Kidney epithelial cell (primary cell): ENCODE results near the gene ENPP3. TPM values are rescaled to one million over a fixed set of nuclear protein-coding genes. Genes with fewer than 3 reads are reported as not detected.

Experiments
- DNase-seq: peaks from one replicate; pipeline ENCODE4 v3.0.0-alpha.2; 2010; ENCODE audit warnings: low read depth
- H3K27me3 ChIP-seq: 2 replicates; pipeline ENCODE4 v1.6.0; 2011; ENCODE audit warnings: low read length; ENCODE audit not compliant: control insufficient read depth, insufficient read depth
- H3K36me3 ChIP-seq: 2 replicates; pipeline ENCODE4 v1.5.1; 2011; ENCODE audit warnings: low read length; ENCODE audit not compliant: control insufficient read depth, insufficient read depth
- H3K4me3 ChIP-seq: 2 replicates; pipeline ENCODE4 v1.5.1; 2011; ENCODE audit warnings: low read depth, mild to moderate bottlenecking, control low read depth, low read length
- CTCF ChIP-seq: IDR thresholded peaks from 2 replicates; pipeline ENCODE4 v1.5.1; 2011; ENCODE audit warnings: mild to moderate bottlenecking, moderate library complexity, low read length, control low read depth, inconsistent platforms; ENCODE audit not compliant: insufficient read depth, poor library complexity, severe bottlenecking
- total RNA-seq: library from RNA; depleted of rRNA; stranded (reverse); fragments of >200 nt; gene quantifications from 2 replicates; pipeline ENCODE4 v1.2.3, GENCODE V29; 2015

ENPP3 gene
- total RNA-seq, 1 donor from 2014 or later: not detected

GRCh38 chr6:131792091-131792496 is 155.0 kb downstream of the ENPP3 start:
- no peak for DNase-seq
- Histone ChIP-seq H3K4me3 (no peak overlapping the region), H3K27me3 (no peaks in the 10 kb centered on the region), H3K36me3 (no peaks in the 10 kb centered on the region)
- no peak for TF ChIP-seq CTCF

GRCh38 chr6:131795366-131795765 is 158.3 kb downstream of the ENPP3 start:
- no peak for TF ChIP-seq CTCF
- Histone ChIP-seq H3K27me3 (no peaks in the 10 kb centered on the region), H3K36me3 (no peaks in the 10 kb centered on the region), H3K4me3 (no peak overlapping the region)
- DNase-seq: no peak

Other genes starting within 250 kb of the ENPP3 start
- gene ARG1, start 64.1 kb upstream of the ENPP3 start, total RNA-seq: not detected in 2 replicates
- 20.8 and 21.2 TPM in 2 replicates for gene MED23, start 9.1 kb upstream of the ENPP3 start, total RNA-seq
- gene OR2A4, start 64.1 kb downstream of the ENPP3 start, total RNA-seq: not detected in 2 replicates
- gene CTAGE9, start 73.7 kb downstream of the ENPP3 start, total RNA-seq: not detected in 2 replicates
- gene ENPP1, start 170.7 kb downstream of the ENPP3 start, total RNA-seq: 1.2 and 1.3 TPM in 2 replicates